ENCODE measurements around the gene FAM193B. TPM values are rescaled to one million over a fixed set of nuclear protein-coding genes. Genes with fewer than 3 reads are reported as not detected.

Gene FAM193B
- polyA plus RNA-seq, 1 of the 3 experiments (the other 2 are of a cell fraction) = 48.1 TPM

- H3K9me3 ChIP-seq = no peaks in the 10 kb centered on the region
- H3K4me1 ChIP-seq (ENCODE audit: control insufficient read depth in 1 of 2, insufficient read depth in 2 of 2, low read depth in 1 of 2, low read length in 1 of 2) = peaks cover 0 to 13% of the 10 kb centered on the region in 2 experiments; a peak in 1 of 4 replicates
- H3F3A ChIP-seq (replicated peaks; ENCODE audit: insufficient read depth) = peaks cover 6% of the 10 kb centered on the region
- TF ChIP-seq FOXJ3 (CRISPR knock-in tag; IDR thresholded peaks at IDR 0.05) = no peak
- TF ChIP-seq MAX (IDR thresholded peaks at IDR 0.05; ENCODE audit: low read depth) = no peak
- no peaks in the 10 kb centered on the region for H3K36me3 ChIP-seq (replicated peaks in 1 of 2; ENCODE audit: control insufficient read depth in 1 of 2, insufficient read depth in 2 of 2, low read length in 1 of 2)
- H3K79me2 ChIP-seq (ENCODE audit: insufficient read depth) = no peaks in the 10 kb centered on the region
- no peak overlapping the region for H3K4me2 ChIP-seq
- ChIA-PET POLR2A (no interaction called here), CTCF (interaction anchor here (0.6 to 15.9 kb wide), 5 partner anchors 10 to 850 kb away, joined by 3 to 228 read pairs (median 109); partner anchors contain the start of gene PRR7)
- no peak overlapping the region for H2AFZ ChIP-seq (ENCODE audit: low read depth)
- no peaks in the 10 kb centered on the region for H3K9me2 ChIP-seq
- no peaks in the 10 kb centered on the region for H4K20me1 ChIP-seq (ENCODE audit: insufficient read depth)
- DNase-seq = no peak
- no peak overlapping the region for H3K27ac ChIP-seq (ENCODE audit: low read depth in 2 of 2, low read length in 1 of 2)
- no peak overlapping the region for H3K4me3 ChIP-seq (ENCODE audit: low read depth in 2 of 2, low read length in 1 of 2)
- H3K9ac ChIP-seq = no peak overlapping the region
- WGBS (ENCODE audit: low lambda C conversion rate) = no CpG with 5 or more reads among the region's 4 CpGs
- H3K27me3 ChIP-seq (ENCODE audit: insufficient read depth) = no peaks in the 10 kb centered on the region
Measured at GRCh38 chr5:177505075-177505474, 49.3 kb downstream of the FAM193B start.

GRCh38 chr5:177504086-177505056, 50.0 kb downstream of the FAM193B start:
- H4K20me1 ChIP-seq (ENCODE audit: insufficient read depth) = no peaks in the 10 kb centered on the region
- peaks cover 0 to 13% of the 10 kb centered on the region in 2 experiments; a peak in 2 of 4 replicates for H3K4me1 ChIP-seq (ENCODE audit: control insufficient read depth in 1 of 2, insufficient read depth in 2 of 2, low read depth in 1 of 2, low read length in 1 of 2)
- CTCF ChIA-PET = interaction anchor here (0.6 to 15.9 kb wide), 8 partner anchors 9 to 849 kb away, joined by 3 to 228 read pairs (median 4); partner anchors contain the start of gene PRR7
- TF ChIP-seq ELF1 (IDR thresholded peaks at IDR 0.05) = no peak
- TF ChIP-seq POLR2AphosphoS5 (IDR thresholded peaks at IDR 0.05; ENCODE audit: low read depth, low read length) = no peak
- TF ChIP-seq RXRA (IDR thresholded peaks at IDR 0.05; ENCODE audit: borderline replicate concordance, low read depth) = no peak
- no peak for TF ChIP-seq TAF1 (IDR thresholded peaks at IDR 0.05; ENCODE audit: borderline replicate concordance, low read depth, low read length)
- TF ChIP-seq SIN3A (IDR thresholded peaks at IDR 0.05; ENCODE audit: borderline replicate concordance, low read depth, low read length) = no peak
- no peak for TF ChIP-seq REST (IDR thresholded peaks at IDR 0.05; ENCODE audit: low read depth, low read length)
- no peak for TF ChIP-seq TCF12 (IDR thresholded peaks at IDR 0.05)
- no peak for TF ChIP-seq ZBTB33 (IDR thresholded peaks at IDR 0.05; ENCODE audit: borderline replicate concordance, low read depth)
- no peak for TF ChIP-seq FOXJ3 (CRISPR knock-in tag; IDR thresholded peaks at IDR 0.05)
- TF ChIP-seq USF1 (IDR thresholded peaks at IDR 0.05; ENCODE audit: borderline replicate concordance, low read depth) = no peak
- TF ChIP-seq CHD2 (IDR thresholded peaks at IDR 0.05; ENCODE audit: low read length, partially characterized antibody) = no peak
- TF ChIP-seq EP300 (IDR thresholded peaks at IDR 0.05; ENCODE audit: borderline replicate concordance in 1 of 2, low read depth in 1 of 2, low read length in 1 of 2) = no peak
- H3K36me3 ChIP-seq (replicated peaks in 1 of 2; ENCODE audit: control insufficient read depth in 1 of 2, insufficient read depth in 2 of 2, low read length in 1 of 2) = no peaks in the 10 kb centered on the region
- H3K9me3 ChIP-seq = no peaks in the 10 kb centered on the region
- WGBS (ENCODE audit: low lambda C conversion rate) = 100% methylated on average over 4 of the region's 47 CpGs
- no peak overlapping the region for H3K4me3 ChIP-seq (ENCODE audit: low read depth in 2 of 2, low read length in 1 of 2)
- H3K27me3 ChIP-seq (ENCODE audit: insufficient read depth) = no peaks in the 10 kb centered on the region
- H3K27ac ChIP-seq (ENCODE audit: low read depth in 2 of 2, low read length in 1 of 2) = no peak overlapping the region
- no peaks in the 10 kb centered on the region for H3K9me2 ChIP-seq
- POLR2A ChIA-PET = no interaction called here
- peaks cover 6% of the 10 kb centered on the region for H3F3A ChIP-seq (replicated peaks; ENCODE audit: insufficient read depth)
- no peak overlapping the region for H3K4me2 ChIP-seq
- DNase-seq = no peak
- no peak overlapping the region for H2AFZ ChIP-seq (ENCODE audit: low read depth)
- no peak overlapping the region for H3K9ac ChIP-seq
- no peaks in the 10 kb centered on the region for H3K79me2 ChIP-seq (ENCODE audit: insufficient read depth)
